DOHH2 (cell line): ENCODE data around the gene SYT7.

Experiments
- H3F3A ChIP-seq: fragments of 200-600 bp; sonication (generic), shearing (Covaris generic); 2 replicates; pipeline ENCODE4 v1.6.0; 2016; ENCODE audit warnings: antibody characterized with exemption, mild to moderate bottlenecking; ENCODE audit not compliant: control insufficient read depth, insufficient read depth
- H3K27ac ChIP-seq: fragments of 200-600 bp; sonication (generic); 2 replicates; pipeline ENCODE4 v1.5.1; 2014; ENCODE audit warnings: low read depth, mild to moderate bottlenecking, low read length, moderate library complexity
- H3K27me3 ChIP-seq: fragments of 200-600 bp; sonication (generic); 2 replicates; pipeline ENCODE4 v1.6.1; 2014; ENCODE audit warnings: mild to moderate bottlenecking, low read length, mixed read lengths; ENCODE audit not compliant: control insufficient read depth
- H3K36me3 ChIP-seq: fragments of 200-600 bp; sonication (generic); 2 replicates; pipeline ENCODE4 v1.6.1; 2014; ENCODE audit warnings: mild to moderate bottlenecking, low read length, moderate library complexity, mixed read lengths; ENCODE audit not compliant: control insufficient read depth
- H3K4me1 ChIP-seq: fragments of 200-600 bp; sonication (generic); 2 replicates; pipeline ENCODE4 v1.6.1; 2014; ENCODE audit warnings: mild to moderate bottlenecking, low read length, mixed read lengths; ENCODE audit not compliant: control insufficient read depth
- H3K4me2 ChIP-seq: fragments of 200-600 bp; sonication (generic); 2 replicates; pipeline ENCODE4 v1.6.0; 2014; ENCODE audit warnings: mild to moderate bottlenecking, low read length, moderate library complexity
- H3K4me3 ChIP-seq: fragments of 200-600 bp; sonication (generic); 2 replicates; pipeline ENCODE4 v1.5.1; 2014; ENCODE audit warnings: mild to moderate bottlenecking, low read length, mixed read lengths
- H3K79me2 ChIP-seq: fragments of 200-600 bp; sonication (generic); 2 replicates; pipeline ENCODE4 v1.6.1; 2014; ENCODE audit warnings: mild to moderate bottlenecking, low read length, mixed read lengths; ENCODE audit not compliant: control insufficient read depth
- H3K9me2 ChIP-seq: fragments of 200-600 bp; sonication (generic); replicated peaks from 2 replicates; pipeline ENCODE4 v1.6.1; 2014; ENCODE audit warnings: mild to moderate bottlenecking, low read length, mixed read lengths; ENCODE audit not compliant: control insufficient read depth
- H3K9me3 ChIP-seq: fragments of 200-600 bp; sonication (generic); 2 replicates; pipeline ENCODE4 v1.6.1; 2014; ENCODE audit warnings: antibody characterized with exemption, low read length, mixed read lengths; ENCODE audit not compliant: control insufficient read depth, insufficient read depth
- H4K20me1 ChIP-seq: fragments of 200-600 bp; sonication (generic); 2 replicates; pipeline ENCODE4 v1.6.0; 2014; ENCODE audit warnings: low read depth, mild to moderate bottlenecking, antibody characterized with exemption, low read length, moderate library complexity; ENCODE audit not compliant: control insufficient read depth, insufficient read depth
- CTCF ChIP-seq: fragments of 200-600 bp; sonication (generic); IDR thresholded peaks from one replicate; pipeline ENCODE4 v1.5.1; 2014; ENCODE audit warnings: antibody characterized with exemption, mild to moderate bottlenecking, low read depth, low read length; ENCODE audit not compliant: poor library complexity, severe bottlenecking
- EZH2phosphoT487 ChIP-seq: fragments of 200-600 bp; sonication (generic); IDR thresholded peaks from 2 replicates; pipeline ENCODE4 v1.6.1; 2017; ENCODE audit warnings: borderline replicate concordance, mild to moderate bottlenecking, antibody characterized with exemption, low read length, moderate library complexity, mixed read lengths

Gene SYT7

GRCh38 chr11:61588728-61589191 is 7.9 kb upstream of the SYT7 start:
- Histone ChIP-seq H3K9me2 (no peaks in the 10 kb centered on the region), H3K27me3 (peaks cover 30% of the 10 kb centered on the region; the same call in 1 of the 2 replicates), H4K20me1 (no peaks in the 10 kb centered on the region), H3K4me1 (peaks cover 3% of the 10 kb centered on the region; the same call in 1 of the 2 replicates), H3F3A (no peaks in the 10 kb centered on the region), H3K4me3 (no peak overlapping the region), H3K79me2 (no peaks in the 10 kb centered on the region), H3K27ac (no peak overlapping the region), H3K9me3 (no peaks in the 10 kb centered on the region), H3K36me3 (no peaks in the 10 kb centered on the region), H3K4me2 (peak overlapping the region; percentile 17)
- TF ChIP-seq CTCF (no peak), EZH2phosphoT487 (no peak)

GRCh38 chr11:61587951-61588727 is 7.3 kb upstream of the SYT7 start:
- TF ChIP-seq CTCF = no peak
- no peak for TF ChIP-seq EZH2phosphoT487
- H3K27me3 ChIP-seq = peaks cover 28% of the 10 kb centered on the region; the same call in 1 of the 2 replicates

GRCh38 chr11:61587541-61587941 is 6.7 kb upstream of the SYT7 start:
- H3K27ac ChIP-seq = no peak overlapping the region
- no peaks in the 10 kb centered on the region for H3K9me3 ChIP-seq
- no peaks in the 10 kb centered on the region for H3K36me3 ChIP-seq
- no peaks in the 10 kb centered on the region for H3K9me2 ChIP-seq
- H3K27me3 ChIP-seq = peaks cover 27% of the 10 kb centered on the region; the same call in 1 of the 2 replicates
- no peaks in the 10 kb centered on the region for H3F3A ChIP-seq
- peaks cover 3% of the 10 kb centered on the region; the same call in 1 of the 2 replicates for H3K4me1 ChIP-seq
- no peaks in the 10 kb centered on the region for H3K79me2 ChIP-seq
- H4K20me1 ChIP-seq = no peaks in the 10 kb centered on the region
- no peak overlapping the region for H3K4me2 ChIP-seq
- no peak overlapping the region for H3K4me3 ChIP-seq
- TF ChIP-seq CTCF = no peak
- TF ChIP-seq EZH2phosphoT487 = no peak

More at GRCh38 chr11:61587951-61588727, 7.3 kb upstream of the SYT7 start:
- no peaks in the 10 kb centered on the region for H3K79me2 ChIP-seq
- H3K9me3 ChIP-seq = no peaks in the 10 kb centered on the region
- H3K4me1 ChIP-seq = peaks cover 3% of the 10 kb centered on the region; the same call in 1 of the 2 replicates
- peak overlapping the region; percentile 17 for H3K4me2 ChIP-seq
- H3K4me3 ChIP-seq = no peak overlapping the region
- no peaks in the 10 kb centered on the region for H3K9me2 ChIP-seq
- no peaks in the 10 kb centered on the region for H4K20me1 ChIP-seq
- H3F3A ChIP-seq = no peaks in the 10 kb centered on the region
- no peak overlapping the region for H3K27ac ChIP-seq
- no peaks in the 10 kb centered on the region for H3K36me3 ChIP-seq
